GM20431 (cell line): ENCODE measurements around the gene YAP1.
"Not testable (repeated sequence)": the region's sequence is repeated elsewhere in the genome, so short reads cannot be mapped to it uniquely, and the experiment has no call there.

ENCODE experiments used
- in situ Hi-C: fragments of 300-500 bp; cut with MseI, MboI; formaldehyde crosslinking; loops from one replicate; pipeline ENCODE4 v1.15.0; 2020; ENCODE audit warnings: low sequenced_read_pairs; ENCODE audit not compliant: unreplicated experiment

Gene YAP1

GRCh38 chr11:102234779-102235439, 124.7 kb downstream of the YAP1 start:
- in situ Hi-C loops: no loop called here

GRCh38 chr11:102237096-102237735, 127.0 kb downstream of the YAP1 start:
- in situ Hi-C loops: no loop called here

GRCh38 chr11:102238391-102238821, 128.2 kb downstream of the YAP1 start:
- in situ Hi-C loops: no loop called here

GRCh38 chr11:102239448-102239847, 129.2 kb downstream of the YAP1 start:
- in situ Hi-C loops: no loop called here

GRCh38 chr11:102239911-102240310, 129.7 kb downstream of the YAP1 start:
- in situ Hi-C loops: no loop called here

- in situ Hi-C loops: no loop called here
Measured at GRCh38 chr11:102240502-102240901, 130.3 kb downstream of the YAP1 start.

- in situ Hi-C loops: no loop called here
Measured at GRCh38 chr11:102241026-102241425, 130.8 kb downstream of the YAP1 start.

GRCh38 chr11:102243399-102243884, 133.2 kb downstream of the YAP1 start:
- in situ Hi-C loops: no loop called here

GRCh38 chr11:102244681-102245409, 134.6 kb downstream of the YAP1 start:
- in situ Hi-C loops: no loop called here

GRCh38 chr11:102251423-102251822, 141.2 kb downstream of the YAP1 start:
- in situ Hi-C loops: no loop called here

GRCh38 chr11:102252339-102252891, 142.2 kb downstream of the YAP1 start:
- in situ Hi-C loops: no loop called here

GRCh38 chr11:102253020-102253715, 142.9 kb downstream of the YAP1 start:
- in situ Hi-C loops: no loop called here

GRCh38 chr11:102254047-102254446, 143.8 kb downstream of the YAP1 start:
- in situ Hi-C loops: no loop called here

- in situ Hi-C loops: no loop called here
Measured at GRCh38 chr11:102256251-102256650, 146.0 kb downstream of the YAP1 start.

GRCh38 chr11:102260241-102260640, 150.0 kb downstream of the YAP1 start:
- in situ Hi-C loops: no loop called here

GRCh38 chr11:102263379-102264003, 153.2 kb downstream of the YAP1 start:
- in situ Hi-C loops: no loop called here

- in situ Hi-C loops: not testable (repeated sequence)
Measured at GRCh38 chr11:102264704-102265103, 154.5 kb downstream of the YAP1 start.

- in situ Hi-C loops: no loop called here
Measured at GRCh38 chr11:102266099-102266498, 155.9 kb downstream of the YAP1 start.

- in situ Hi-C loops: no loop called here
Measured at GRCh38 chr11:102267609-102268008, 157.4 kb downstream of the YAP1 start.
